Glomerular visceral epithelial cell (primary cell): ENCODE measurements around the gene SCG3.
A peak's percentile ranks its signal among the peaks of the same experiment; 100 is the strongest.

ENCODE experiments used
- DNase-seq: peaks from one replicate; pipeline ENCODE4 v3.0.0-alpha.2; 2016; ENCODE audit errors: extremely low spot score

The SCG3 gene

GRCh38 chr15:51758645-51759044, 77.3 kb downstream of the SCG3 start:
- no peak for DNase-seq

DNA sequence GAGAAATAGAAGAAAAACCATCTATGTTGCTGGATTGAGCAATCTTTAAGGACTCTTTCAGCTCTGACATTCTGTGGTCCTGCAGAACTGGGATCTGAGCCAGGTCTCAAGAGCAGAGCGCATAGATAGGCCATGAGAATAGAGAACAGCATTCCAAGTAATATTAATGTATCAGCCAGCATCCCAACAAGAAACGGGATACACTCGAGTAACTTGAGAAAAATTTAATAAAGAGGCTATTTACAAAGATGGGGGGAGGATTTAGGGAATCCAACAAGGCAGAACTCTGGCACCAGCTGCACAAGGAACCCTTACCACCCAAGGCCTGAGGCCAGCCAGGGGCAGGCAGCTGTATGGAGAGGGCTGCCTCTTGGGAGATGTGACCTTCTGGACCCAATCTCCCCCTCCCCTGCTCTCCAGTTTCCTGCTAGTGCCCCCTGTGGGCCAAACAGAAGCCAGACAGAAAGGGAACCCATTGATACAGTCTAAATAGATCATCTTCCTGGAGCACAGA, 78.3 kb downstream of the SCG3 start:
- peak; percentile 60 for DNase-seq

- DNase-seq = no peak
These were observed 79.5 kb downstream of the SCG3 start for GRCh38 chr15:51760805-51761204.

GRCh38 chr15:51765751-51766150, 84.4 kb downstream of the SCG3 start:
- DNase-seq = no peak

- DNase-seq = no peak
These were observed 85.0 kb downstream of the SCG3 start for GRCh38 chr15:51766341-51766740.

DNA sequence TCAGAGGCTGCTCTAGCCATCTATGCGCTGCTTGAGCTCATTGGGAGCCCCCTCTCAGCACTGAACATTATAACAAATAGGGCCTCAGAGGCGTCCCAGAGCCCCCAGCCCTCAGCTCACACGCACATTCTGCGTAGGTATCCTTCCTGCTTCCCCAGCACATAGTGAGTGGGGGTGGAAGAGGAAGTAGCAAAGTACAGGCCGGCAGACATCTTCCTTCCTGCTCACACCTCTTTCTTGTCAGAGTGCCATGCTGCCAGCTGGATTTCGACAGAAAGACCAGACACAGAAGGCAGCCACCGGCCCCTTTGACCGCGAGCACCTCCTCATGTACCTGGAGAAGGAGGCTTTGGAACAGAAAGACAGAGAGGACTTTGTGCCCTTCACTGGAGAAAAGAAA, 86.7 kb downstream of the SCG3 start:
- DNase-seq = no peak
